GM19455 (cell line): ENCODE measurements around the gene SLC44A1.

Source experiments
- ATAC-seq: cut with Tn5 transposase; IDR thresholded peaks from one replicate; pipeline ENCODE4 v1.9.1; 2021; ENCODE audit not compliant: unreplicated experiment

The SLC44A1 gene

GRCh38 chr9:105421154-105421553 lies 176.7 kb downstream of the SLC44A1 start:
- no peak for ATAC-seq

GRCh38 chr9:105421864-105422263 lies 177.4 kb downstream of the SLC44A1 start:
- no peak for ATAC-seq

GRCh38 chr9:105425816-105426433 lies 181.5 kb downstream of the SLC44A1 start:
- no peak for ATAC-seq

GRCh38 chr9:105426657-105427056 lies 182.2 kb downstream of the SLC44A1 start:
- ATAC-seq = no peak

- no peak for ATAC-seq
Observed at GRCh38 chr9:105431424-105432246, 187.2 kb downstream of the SLC44A1 start.

- ATAC-seq = no peak
Observed at GRCh38 chr9:105432247-105432842, 187.9 kb downstream of the SLC44A1 start.

GRCh38 chr9:105435453-105435852 lies 191.0 kb downstream of the SLC44A1 start:
- no peak for ATAC-seq

- ATAC-seq = no peak
Observed at GRCh38 chr9:105436783-105437182, 192.3 kb downstream of the SLC44A1 start.

GRCh38 chr9:105437704-105438103 lies 193.3 kb downstream of the SLC44A1 start:
- ATAC-seq = no peak

- no peak for ATAC-seq
Observed at GRCh38 chr9:105438141-105438806, 193.8 kb downstream of the SLC44A1 start.

- ATAC-seq = no peak
Observed at GRCh38 chr9:105439428-105439827, 195.0 kb downstream of the SLC44A1 start.

GRCh38 chr9:105441616-105442160 lies 197.2 kb downstream of the SLC44A1 start:
- no peak for ATAC-seq

GRCh38 chr9:105443121-105443520 lies 198.7 kb downstream of the SLC44A1 start:
- no peak for ATAC-seq

- ATAC-seq = no peak
Observed at GRCh38 chr9:105444130-105444529, 199.7 kb downstream of the SLC44A1 start.

GRCh38 chr9:105445203-105445881 lies 200.9 kb downstream of the SLC44A1 start:
- no peak for ATAC-seq

GRCh38 chr9:105447386-105447813 lies 202.9 kb downstream of the SLC44A1 start:
- no peak for ATAC-seq

GRCh38 chr9:105447814-105448812 lies 203.7 kb downstream of the SLC44A1 start, which contains the start of gene FSD1L:
Gene FSD1L, plus strand, starts transcription at chr9:105448034. Its CDS starts 187 bp downstream, at chr9:105448221.
- ATAC-seq = peak; percentile 95

- ATAC-seq = no peak
Observed at GRCh38 chr9:105449081-105449480, 204.6 kb downstream of the SLC44A1 start.

GRCh38 chr9:105452185-105452584 lies 207.7 kb downstream of the SLC44A1 start:
- no peak for ATAC-seq
